HG03135 (cell line): ENCODE results near the gene VEZF1.
A peak's percentile ranks its signal among the peaks of the same experiment; 100 is the strongest.

Experiments
- ATAC-seq: cut with Tn5 transposase; IDR thresholded peaks from one replicate; pipeline ENCODE4 v1.9.1; 2021; ENCODE audit warnings: mild to moderate bottlenecking, moderate library complexity; ENCODE audit not compliant: unreplicated experiment

VEZF1 gene

GRCh38 chr17:57999010-57999495 is 11.0 kb upstream of the VEZF1 start:
- no peak for ATAC-seq

- ATAC-seq = no peak
Measured at GRCh38 chr17:57997085-57997809, 9.2 kb upstream of the VEZF1 start.

DNA sequence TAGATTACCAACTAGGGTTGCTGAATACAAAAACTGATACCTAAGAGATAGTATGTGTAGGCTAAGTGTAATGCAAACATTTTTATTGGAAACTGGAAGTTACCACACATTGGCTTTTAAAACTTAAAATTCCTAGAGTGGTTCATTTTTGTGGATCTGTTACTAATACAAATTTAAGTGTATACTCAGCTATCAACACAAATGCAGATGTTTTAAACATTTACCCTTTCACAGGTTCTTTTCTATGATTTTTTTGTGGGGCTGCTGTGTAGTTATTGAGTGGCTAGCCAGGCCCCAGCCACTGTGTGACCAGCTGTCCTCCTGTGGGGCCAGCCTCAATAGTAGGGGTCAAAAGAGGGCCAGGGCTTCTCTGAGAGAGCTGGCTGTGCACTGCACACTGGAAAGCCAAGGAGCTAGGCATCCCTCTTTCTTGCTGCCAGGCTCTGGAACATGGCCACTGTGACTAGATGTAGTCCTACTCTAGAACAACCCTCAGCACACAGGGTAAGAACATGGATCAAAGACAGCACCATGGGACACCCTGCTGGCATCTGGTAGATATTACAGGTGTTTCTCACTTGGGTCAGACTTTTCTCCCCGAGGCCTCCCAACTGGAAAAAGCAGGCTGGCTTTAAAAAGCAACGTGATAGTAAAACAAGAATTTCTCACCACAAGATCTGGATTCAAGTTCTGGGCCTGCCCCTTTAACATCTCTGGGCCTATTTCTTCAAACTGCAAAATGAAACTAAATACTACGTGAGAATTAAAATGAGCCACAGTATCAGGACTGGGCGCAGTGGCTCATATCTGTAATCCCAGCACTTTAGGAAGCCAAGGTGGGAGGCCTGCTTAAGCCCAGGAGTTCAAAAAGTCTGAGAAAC is 7.3 kb upstream of the VEZF1 start:
- ATAC-seq = no peak

DNA sequence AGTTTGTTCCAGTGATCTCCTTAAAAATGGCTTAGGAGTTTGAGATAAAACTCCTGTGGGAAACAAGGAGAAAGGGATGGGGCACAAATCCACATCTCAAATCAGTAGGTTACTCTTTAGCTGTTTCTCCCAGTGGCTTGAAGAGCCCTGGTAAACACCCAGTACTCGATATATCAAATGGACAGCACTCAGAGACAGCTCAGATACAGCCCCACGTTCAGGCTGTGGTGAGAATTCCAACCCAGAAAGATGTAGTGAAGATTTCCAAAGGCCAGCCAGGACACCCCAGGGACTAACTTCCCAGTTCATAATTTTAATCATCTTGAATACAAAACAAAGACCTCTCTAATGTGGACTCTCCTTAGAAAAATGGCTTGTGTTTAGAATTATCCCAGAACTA is 6.4 kb upstream of the VEZF1 start:
- no peak for ATAC-seq

DNA sequence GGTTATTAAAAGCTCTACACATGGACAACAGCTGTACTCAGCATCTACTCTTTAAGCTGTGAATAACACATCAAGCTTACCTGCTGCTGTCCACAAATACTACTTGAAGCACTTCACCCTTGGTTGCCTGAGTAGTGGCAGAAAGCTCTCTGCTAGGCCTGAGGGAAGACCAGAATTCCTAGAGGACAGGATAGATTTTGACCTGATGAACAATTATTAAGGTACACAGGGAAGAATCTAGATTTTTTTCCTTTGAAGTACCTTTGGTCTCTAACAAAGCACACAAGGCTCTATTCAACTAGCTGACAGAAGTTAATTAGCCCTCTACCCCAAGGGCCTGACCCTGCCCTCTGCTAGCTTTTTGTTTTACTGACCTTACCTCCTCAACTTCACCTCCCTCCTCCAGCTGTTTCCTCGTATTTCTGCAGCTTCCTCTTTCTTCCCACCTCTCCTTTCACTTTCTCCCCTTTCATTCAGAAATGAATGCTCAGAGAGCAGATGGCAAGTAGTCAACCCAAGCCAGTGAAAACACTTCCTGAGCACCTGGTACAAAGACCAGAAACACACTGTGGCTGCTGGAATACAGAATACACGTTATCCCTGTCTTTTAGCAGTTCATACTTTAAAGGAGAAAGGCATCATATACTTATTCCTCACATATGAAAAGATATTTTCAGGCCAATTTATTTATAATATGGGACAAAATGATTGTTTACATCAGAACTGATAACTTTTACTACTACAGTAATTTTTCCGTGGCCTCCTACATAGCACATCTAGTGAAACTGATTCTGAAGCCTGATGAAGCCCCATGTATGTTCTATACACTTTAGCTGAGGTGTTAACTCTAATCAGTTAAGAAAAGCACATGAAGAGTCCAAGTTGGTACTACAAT is 5.7 kb upstream of the VEZF1 start:
- no peak for ATAC-seq

DNA sequence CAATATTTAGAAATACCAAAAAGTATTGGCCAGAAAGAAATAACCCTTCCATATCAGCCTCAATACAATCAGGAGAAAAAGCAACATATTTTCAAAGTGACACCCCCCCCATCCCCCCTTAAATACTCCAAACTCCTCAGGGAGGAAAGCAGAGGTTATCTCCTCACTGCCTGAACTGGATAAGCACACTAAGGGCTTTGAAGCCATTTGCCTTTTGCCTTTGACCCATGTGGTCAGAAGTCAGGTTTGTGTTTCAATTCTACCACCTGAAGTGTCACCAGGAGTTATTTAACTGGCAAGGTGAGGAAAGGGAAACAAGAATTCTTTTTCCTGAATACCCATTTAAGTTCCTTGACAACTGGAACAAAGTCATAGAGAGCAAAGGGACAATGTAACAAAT is 3.5 kb upstream of the VEZF1 start:
- ATAC-seq = no peak

DNA sequence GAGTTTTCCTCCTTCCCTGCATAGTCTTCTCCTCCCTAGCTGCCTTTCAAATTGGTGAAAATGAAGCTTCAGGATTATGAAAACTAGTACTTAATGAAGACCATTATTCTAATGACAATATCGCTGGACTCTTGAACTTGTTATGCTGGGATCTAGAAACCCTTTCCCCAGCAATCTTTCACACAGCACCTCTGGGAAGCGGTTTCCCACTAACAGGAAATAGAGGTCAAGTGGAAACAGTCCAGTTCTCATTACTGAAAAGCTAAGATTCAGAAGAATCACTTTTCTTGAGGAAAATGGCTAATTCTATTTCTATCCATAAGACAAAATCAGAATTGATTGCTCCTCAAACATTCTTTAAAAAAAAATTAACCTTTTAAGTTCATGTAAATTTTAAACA is 2.0 kb upstream of the VEZF1 start:
- ATAC-seq = no peak

- ATAC-seq = peak; percentile 66
Measured at GRCh38 chr17:57988301-57989250, 522 bp upstream of the VEZF1 start.

DNA sequence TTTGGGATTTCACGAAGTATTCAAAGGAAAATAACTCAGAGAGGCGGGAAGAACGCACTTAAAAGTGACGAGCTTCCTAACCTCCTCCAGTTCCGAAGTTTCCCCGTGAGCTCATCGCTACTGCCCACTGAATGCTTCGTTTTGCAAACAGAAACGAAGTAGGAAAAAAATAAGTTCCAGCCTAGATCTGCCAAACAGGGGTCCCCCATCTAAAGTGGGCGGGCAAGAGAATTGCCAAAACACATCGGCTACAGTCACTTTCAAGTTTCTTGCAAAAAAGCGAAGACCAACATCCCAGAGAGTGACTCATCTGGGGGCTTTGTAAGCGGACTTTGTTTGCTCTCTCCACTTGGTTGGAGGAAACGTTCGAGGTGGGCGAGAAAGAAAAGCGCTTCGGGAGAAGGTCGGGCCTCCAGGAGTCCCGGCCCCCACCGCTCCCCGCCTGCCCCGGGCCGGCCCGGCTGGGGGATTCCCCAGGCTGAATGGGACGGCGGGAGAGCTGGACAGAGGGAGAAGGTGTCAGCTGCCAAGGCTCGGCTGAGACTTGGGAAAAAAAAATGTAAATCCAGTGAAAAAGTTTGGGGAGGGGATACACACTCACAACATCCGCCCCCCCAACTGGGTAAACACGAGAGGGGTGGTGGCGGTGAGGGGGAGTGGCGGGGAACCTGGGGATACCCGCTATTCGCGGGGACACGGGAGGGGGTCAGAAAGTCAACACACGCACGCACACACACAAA is 1.0 kb downstream of the VEZF1 start:
- ATAC-seq = peak; percentile 7

DNA sequence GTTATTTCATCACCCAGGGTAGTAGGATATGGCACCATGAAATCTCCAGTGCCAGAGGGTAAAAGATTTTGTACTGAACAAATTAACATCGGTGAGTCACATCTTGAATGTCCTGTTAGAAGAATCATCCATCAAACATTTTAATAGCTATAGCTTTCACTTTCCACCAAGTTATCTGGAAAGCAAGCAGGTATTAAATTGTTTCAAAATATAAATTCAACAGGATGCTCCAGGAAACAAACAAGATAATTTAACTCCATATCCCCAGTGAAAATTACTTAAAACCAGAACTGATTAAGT is 2.4 kb downstream of the VEZF1 start:
- no peak for ATAC-seq

DNA sequence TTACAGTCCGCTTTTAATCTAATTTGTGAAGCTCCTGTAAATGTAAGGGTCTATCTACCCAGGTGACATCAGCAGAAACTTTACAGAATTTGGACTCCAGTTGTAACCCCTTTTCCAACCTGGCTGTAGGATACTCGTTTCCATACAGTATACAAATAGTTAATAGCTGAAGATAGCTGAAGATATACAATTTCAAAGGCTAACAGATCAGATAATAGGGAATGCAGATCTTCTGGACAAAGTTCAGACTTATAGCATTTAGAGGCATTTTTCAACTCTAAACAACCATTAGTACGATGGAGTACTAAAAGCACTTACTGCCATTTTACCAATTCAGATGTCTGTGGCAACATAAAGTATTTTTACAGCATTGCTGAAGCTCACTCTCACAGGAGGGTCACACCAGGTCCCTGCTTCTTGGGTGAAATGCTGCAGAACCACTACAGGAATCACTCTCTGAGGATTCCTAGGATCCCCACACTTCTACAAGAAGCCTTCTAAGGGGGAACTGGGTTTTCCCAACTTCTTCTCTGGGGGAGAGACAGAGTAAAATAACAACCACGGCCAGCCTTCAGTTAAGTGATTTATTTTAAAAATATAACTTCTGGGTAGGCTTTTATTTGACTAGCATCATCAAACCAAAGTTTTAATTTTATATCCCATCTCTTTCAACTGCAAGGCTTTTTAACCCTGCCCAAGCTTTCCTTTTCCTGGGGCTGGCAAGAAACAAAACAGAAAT is 2.9 kb downstream of the VEZF1 start:
- ATAC-seq = no peak

DNA sequence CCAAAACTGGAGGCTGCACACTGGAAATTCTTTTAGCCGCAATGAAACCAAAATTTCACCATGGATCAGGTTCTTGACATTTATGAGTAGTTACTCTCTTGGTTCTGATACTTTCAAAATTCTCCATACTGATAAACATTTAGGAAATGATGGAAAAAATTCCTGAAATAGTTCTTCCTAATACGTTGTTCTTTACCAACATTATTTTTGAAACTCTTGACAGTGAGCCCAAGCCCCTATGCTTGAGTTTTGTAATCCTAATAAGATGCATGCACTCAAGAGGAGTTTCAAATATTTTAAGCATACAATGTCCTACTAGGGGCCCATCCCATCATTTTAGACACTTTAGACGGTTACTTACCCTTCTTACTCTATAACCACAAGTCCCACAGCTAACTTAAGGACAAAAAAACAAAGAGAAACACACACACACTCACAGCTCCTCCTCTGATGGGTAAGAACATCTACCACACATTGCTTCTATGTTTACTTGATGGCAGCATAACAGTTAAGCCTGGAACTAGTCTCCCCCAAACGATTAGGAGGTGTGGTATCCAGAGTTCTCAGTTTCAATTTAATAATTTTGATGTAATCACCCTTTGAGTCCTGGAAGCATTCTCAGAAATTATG is 3.7 kb downstream of the VEZF1 start:
- ATAC-seq = no peak

- no peak for ATAC-seq
Measured at GRCh38 chr17:57983446-57983845, 4.6 kb downstream of the VEZF1 start.

DNA sequence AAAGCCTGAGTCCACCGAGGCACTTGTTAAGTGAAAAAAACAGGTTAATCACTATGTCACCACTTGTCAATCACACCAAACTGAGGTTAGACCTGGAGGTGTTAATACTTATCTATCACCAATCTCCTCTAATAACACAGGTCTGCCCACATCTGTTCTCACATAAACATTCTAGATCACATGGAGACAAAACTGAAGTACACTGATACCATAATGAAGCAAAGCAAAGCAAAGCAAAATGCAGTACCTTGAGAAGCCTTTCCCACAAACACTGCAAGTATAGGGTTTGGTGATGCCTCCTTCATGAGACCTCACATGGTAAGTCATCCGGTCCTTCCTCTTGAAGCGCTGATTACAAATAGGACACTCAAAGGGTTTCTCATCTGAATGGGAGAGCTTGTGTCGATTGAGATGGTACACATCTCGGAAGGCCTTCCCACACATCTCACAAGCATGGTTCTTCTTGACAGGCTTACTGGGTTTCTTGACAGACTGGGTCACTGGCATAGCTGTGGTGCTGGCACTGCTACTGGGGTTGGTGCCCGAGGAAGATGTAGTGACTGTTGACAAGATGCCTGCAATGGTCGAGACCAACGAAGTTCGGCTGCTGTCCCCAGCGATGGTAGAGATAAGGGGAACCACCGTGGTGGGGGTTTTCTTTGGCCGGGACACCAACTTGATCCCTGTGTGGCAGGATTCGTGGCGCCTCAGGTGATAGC is 5.4 kb downstream of the VEZF1 start:
- ATAC-seq = no peak

DNA sequence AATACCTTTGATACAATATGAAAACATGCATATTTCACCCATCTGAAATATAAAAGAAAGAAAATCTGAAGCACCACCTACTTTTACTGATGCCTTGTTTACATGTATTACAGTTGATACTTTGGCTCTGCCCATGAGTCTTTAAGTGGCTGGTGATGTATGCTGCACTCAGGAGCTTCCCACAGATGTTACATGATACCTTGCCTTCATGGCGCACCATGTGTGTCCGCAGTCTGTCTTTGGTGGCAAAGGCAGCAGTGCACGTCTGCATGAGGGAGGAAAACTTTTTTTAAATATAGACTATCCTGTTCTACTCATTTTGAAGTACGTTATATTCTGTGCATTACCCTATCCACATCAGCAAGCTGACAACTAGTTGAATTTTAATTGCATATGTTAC is 7.5 kb downstream of the VEZF1 start:
- ATAC-seq = no peak

DNA sequence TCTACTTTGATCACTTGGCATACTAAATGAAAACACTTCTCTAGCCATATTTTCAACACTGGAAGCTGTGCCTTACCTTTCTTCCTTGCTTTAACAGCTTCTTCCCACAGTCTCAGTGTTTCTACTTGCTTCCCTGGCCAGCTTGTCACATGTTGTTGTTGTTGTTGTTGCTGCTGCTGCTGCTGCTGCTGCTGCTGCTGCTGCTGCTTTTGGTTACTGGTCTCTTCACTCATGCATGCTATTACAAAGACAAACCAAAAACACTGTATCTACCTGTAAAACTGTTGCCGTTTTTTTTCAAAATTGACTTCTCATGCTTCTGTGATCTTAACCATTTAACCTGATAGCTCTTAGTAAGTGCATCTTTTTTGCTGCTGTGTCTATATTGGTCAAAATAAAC is 9.0 kb downstream of the VEZF1 start:
- no peak for ATAC-seq

GRCh38 chr17:57976594-57976993 is 11.5 kb downstream of the VEZF1 start:
- no peak for ATAC-seq

- ATAC-seq = no peak
Measured at GRCh38 chr17:57975044-57975443, 13.0 kb downstream of the VEZF1 start.
